HG03439 (cell line): ENCODE results near the gene APOBR.

Experiments used
- ATAC-seq: cut with Tn5 transposase; IDR thresholded peaks from one replicate; pipeline ENCODE4 v1.9.1; 2021; ENCODE audit warnings: mild to moderate bottlenecking, moderate library complexity; ENCODE audit not compliant: unreplicated experiment

Gene APOBR

DNA sequence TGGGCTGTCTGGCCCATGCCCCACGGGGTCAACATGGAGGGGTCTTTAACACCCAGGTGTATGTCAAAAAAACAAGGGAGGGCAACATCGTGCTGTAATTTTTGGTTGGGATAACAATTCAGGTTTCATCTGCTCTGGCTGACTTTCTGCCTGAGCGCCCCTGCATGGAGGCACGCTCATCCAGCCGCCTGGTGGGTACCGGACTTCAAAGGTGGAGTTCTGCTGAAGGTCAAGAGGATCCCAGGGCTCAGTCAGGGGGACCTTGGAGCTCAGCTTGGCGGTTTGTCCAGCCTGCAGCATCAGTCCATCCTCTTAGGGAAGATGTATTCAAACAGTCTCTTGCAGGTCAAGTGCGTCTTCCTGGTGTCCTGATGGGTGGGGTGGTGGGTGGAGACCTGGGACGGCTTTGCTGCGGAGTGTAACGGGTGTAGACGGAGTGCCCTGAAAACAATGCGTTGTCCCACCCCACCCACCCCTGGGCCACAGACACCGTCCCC, 53.9 kb downstream of the APOBR start:
- no peak for ATAC-seq
